Hepatocyte (in vitro differentiated cells): ENCODE data around the gene CA5B.

Experiments
- CTCF ChIP-seq: fragments of 200-600 bp; sonication (generic); IDR thresholded peaks from 2 replicates; pipeline ENCODE4 v1.5.1; 2016; ENCODE audit warnings: antibody characterized with exemption, mild to moderate bottlenecking; ENCODE audit not compliant: poor library complexity
- EZH2 ChIP-seq: fragments of 200-600 bp; sonication (generic); IDR thresholded peaks from 2 replicates; pipeline ENCODE4 v1.6.1; 2016; ENCODE audit warnings: antibody characterized with exemption, mild to moderate bottlenecking, borderline replicate concordance

DNA sequence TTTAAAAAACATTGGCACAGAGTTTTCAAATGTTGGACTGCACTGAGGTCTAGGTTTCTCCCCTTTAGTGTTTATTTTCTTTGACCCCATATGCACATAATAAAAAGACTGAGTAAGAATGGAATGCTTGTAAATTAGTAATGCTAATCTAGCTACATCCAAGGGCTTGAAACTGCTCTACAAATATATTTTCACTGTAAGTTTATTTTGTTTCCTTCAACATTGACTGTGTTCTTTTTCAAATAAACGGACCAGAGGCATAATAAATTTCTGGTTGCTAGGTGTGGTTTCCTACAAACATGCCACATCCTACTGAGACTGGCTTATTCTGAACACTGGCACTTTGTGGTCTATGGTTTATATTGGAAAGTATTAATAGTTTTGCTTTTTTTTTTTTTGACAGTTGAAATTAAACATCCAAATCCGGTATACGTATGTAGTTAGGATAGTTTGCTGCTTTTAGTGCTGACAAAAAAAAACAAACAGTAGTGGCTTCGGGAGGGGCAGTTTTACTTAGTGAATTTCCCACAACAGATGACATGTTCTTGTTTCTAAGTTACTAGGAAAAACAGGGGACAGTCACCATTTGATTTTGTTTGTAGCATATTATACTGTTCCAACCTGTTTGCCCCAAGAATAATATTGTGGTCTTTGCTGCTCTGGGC lies 13.2 kb downstream of the CA5B start:
- TF ChIP-seq CTCF: no peak
- no peak for TF ChIP-seq EZH2
